ENCODE results near the gene CEP290. TPM values are rescaled to one million over a fixed set of nuclear protein-coding genes. Genes with fewer than 3 reads are reported as not detected.

Gene CEP290
- 16.3 TPM for polyA plus RNA-seq (2013, experiment 1 of 2)
- polyA plus RNA-seq (2013, experiment 2 of 2) = 17.6 TPM

DNA sequence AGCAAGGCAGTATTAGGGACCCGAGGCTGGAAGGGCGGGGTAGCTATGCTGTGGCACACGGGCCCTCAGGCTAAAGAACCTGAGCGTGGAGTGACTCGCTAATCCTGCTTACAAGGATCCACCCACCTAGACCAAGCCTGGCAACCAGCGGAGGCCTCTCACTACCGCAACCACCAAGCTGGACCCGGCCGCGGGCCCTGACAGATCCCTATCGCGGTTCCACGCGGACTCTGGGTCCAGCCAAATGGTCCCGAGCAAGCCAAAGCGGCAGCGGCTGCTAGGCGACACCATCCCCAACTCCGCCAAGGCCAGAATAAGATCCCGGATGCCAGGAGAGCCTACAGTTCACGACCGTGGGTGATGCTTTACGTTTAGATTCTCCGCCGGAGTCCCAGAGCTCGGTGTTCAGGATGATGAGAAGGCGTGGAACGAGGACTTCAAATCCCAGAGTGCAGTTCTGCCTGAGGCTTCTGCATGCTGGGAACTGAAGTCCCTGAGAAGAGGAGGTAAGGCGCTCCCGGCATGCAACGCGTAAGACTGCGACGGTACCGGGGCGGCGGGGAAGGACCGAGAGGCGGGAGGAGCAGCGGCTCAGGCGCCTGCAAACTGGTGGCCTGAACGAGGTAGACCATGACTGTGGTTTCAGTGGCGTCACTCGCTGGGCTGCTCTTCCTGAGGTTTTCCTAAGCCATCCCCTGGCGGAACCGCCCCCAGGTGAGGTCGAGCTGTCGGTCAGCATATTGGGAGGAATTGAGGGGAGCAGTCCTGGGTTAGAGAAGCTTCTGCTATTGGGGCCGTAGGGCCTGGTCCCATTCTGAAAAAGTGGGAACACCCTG, at the start of gene CEP290, which contains the start of gene TMTC3:
CEP290 (minus strand) TSS at position 315 of the 836 bp plus-strand sequence. CDS start 781 bp downstream, outside the sequence.
TMTC3 (plus strand) TSS at position 534 of the 836 bp plus-strand sequence. CDS start 6,009 bp downstream, outside the sequence.
- peak within 1 kb of the TSS; percentile 83 for H3K18ac ChIP-seq (ENCODE audit: low read length)
- no peak within 1 kb of the TSS for H2AK5ac ChIP-seq (ENCODE audit: low read depth, low read length)
- H2BK120ac ChIP-seq (ENCODE audit: low read depth, low read length) = no peak within 1 kb of the TSS
- H3K4ac ChIP-seq (ENCODE audit: low read length) = no peak within 1 kb of the TSS
- H3K36me3 ChIP-seq (replicated peaks in 1 of 2; ENCODE audit: control insufficient read depth in 2 of 2, insufficient read depth in 2 of 2, low read length in 2 of 2) = peaks cover 0 to 29% of the 10 kb centered on the region in 2 donors
- H2BK15ac ChIP-seq (ENCODE audit: low read length) = no peak within 1 kb of the TSS
- H3K4me1 ChIP-seq (ENCODE audit: control insufficient read depth in 2 of 2, insufficient read depth in 1 of 2, low read depth in 1 of 2, low read length in 2 of 2) = peaks cover 7 to 22% of the 10 kb centered on the region in 2 donors
- no peak within 1 kb of the TSS for H3K23ac ChIP-seq (ENCODE audit: low read depth, low read length, poor library complexity)
- peaks cover 3% of the 10 kb centered on the region for H3K79me1 ChIP-seq (ENCODE audit: low read depth, low read length)
- peak; percentile 97 for DNase-seq (ENCODE audit: low spot score)
- H3K4me3 ChIP-seq (ENCODE audit: low read length in 2 of 2) = peak within 1 kb of the TSS; percentile 82 to 99
- WGBS, 2 donors (ENCODE audit: extremely low coverage in 2 of 2, insufficient read length in 2 of 2, insufficient replicate concordance in 1 of 2) = no CpG with 5 or more reads among the region's 49 CpGs
- peaks cover 0 to 3% of the 10 kb centered on the region in 2 donors for H3K9me3 ChIP-seq (replicated peaks in 1 of 2; ENCODE audit: control insufficient read depth in 2 of 2, insufficient read depth in 1 of 2, low read depth in 1 of 2, low read length in 2 of 2)
- peak within 1 kb of the TSS; percentile 31 for H3K14ac ChIP-seq (ENCODE audit: low read length)
- H3K27ac ChIP-seq (replicated peaks; ENCODE audit: low read length) = peak within 1 kb of the TSS; percentile 57
- peak within 1 kb of the TSS; percentile 95 for H2AFZ ChIP-seq (ENCODE audit: low read length)
- H4K91ac ChIP-seq (ENCODE audit: low read depth, low read length, poor library complexity) = no peak within 1 kb of the TSS
- H2BK12ac ChIP-seq (ENCODE audit: low read length) = no peak within 1 kb of the TSS
- no peak within 1 kb of the TSS for H4K8ac ChIP-seq (ENCODE audit: low read depth, low read length)
- H3K9ac ChIP-seq (ENCODE audit: low read depth, low read length, poor library complexity) = peak within 1 kb of the TSS; percentile 78
- peak within 1 kb of the TSS; percentile 84 for H3K4me2 ChIP-seq (ENCODE audit: insufficient read depth, low read length, poor library complexity, severe bottlenecking)
- no peaks in the 10 kb centered on the region for H3K27me3 ChIP-seq (ENCODE audit: control insufficient read depth in 3 of 3, insufficient read depth in 3 of 3, low read depth in 1 of 3, low read length in 3 of 3)
- H2BK5ac ChIP-seq (ENCODE audit: low read length) = peak within 1 kb of the TSS; percentile 83

GRCh38 chr12:88188180-88188579, 46.3 kb upstream of the CEP290 start:
- Histone ChIP-seq H3K36me3 (replicated peaks in 1 of 2; ENCODE audit: control insufficient read depth in 2 of 2, insufficient read depth in 2 of 2, low read length in 2 of 2) (peaks cover 2 to 45% of the 10 kb centered on the region in 2 donors), H4K91ac (ENCODE audit: low read depth, low read length, poor library complexity) (no peak overlapping the region), H2BK120ac (ENCODE audit: low read depth, low read length) (no peak overlapping the region), H3K14ac (ENCODE audit: low read length) (no peak overlapping the region), H3K4me2 (ENCODE audit: insufficient read depth, low read length, poor library complexity, severe bottlenecking) (no peak overlapping the region), H3K27ac (replicated peaks; ENCODE audit: low read length) (no peak overlapping the region), H2AFZ (ENCODE audit: low read length) (no peak overlapping the region), H3K4me3 (ENCODE audit: low read length in 2 of 2) (no peak overlapping the region), H3K27me3 (ENCODE audit: control insufficient read depth in 3 of 3, insufficient read depth in 3 of 3, low read depth in 1 of 3, low read length in 3 of 3) (no peaks in the 10 kb centered on the region), H3K4ac (ENCODE audit: low read length) (no peak overlapping the region), H2BK12ac (ENCODE audit: low read length) (no peak overlapping the region), H3K79me1 (ENCODE audit: low read depth, low read length) (peaks cover 1% of the 10 kb centered on the region), H3K9me3 (replicated peaks in 1 of 2; ENCODE audit: control insufficient read depth in 2 of 2, insufficient read depth in 1 of 2, low read depth in 1 of 2, low read length in 2 of 2) (peaks cover 2 to 18% of the 10 kb centered on the region in 2 donors), H3K18ac (ENCODE audit: low read length) (no peak overlapping the region), H3K4me1 (ENCODE audit: control insufficient read depth in 2 of 2, insufficient read depth in 1 of 2, low read depth in 1 of 2, low read length in 2 of 2) (no peaks in the 10 kb centered on the region), H2BK5ac (ENCODE audit: low read length) (no peak overlapping the region), H2AK5ac (ENCODE audit: low read depth, low read length) (no peak overlapping the region), H4K8ac (ENCODE audit: low read depth, low read length) (no peak overlapping the region), H2BK15ac (ENCODE audit: low read length) (no peak overlapping the region), H3K23ac (ENCODE audit: low read depth, low read length, poor library complexity) (no peak overlapping the region), H3K9ac (ENCODE audit: low read depth, low read length, poor library complexity) (no peak overlapping the region)
- WGBS, 2 donors (ENCODE audit: extremely low coverage in 2 of 2, insufficient read length in 2 of 2, insufficient replicate concordance in 1 of 2) = no CpG with 5 or more reads among the region's 1 CpG
- no peak for DNase-seq (ENCODE audit: low spot score)

DNA sequence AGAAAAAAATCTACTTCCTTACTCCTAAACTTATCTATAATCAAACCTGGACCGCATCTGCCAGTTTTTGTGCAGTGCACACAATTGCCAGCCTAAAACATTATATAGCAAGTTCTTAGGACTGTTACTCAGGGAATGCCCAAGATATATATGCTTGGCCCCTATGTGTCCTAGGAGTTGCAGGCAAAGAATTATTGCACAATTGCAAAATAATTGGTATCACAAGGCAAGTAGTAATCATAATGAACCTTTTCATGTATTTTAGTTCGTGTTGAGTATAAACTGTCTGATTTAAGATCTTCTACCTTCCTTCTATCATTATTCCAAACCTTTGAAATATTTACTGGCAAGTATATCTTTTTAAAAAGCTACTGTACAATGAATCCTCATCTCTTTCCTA, 45.7 kb upstream of the CEP290 start:
- Histone ChIP-seq H4K8ac (ENCODE audit: low read depth, low read length) (no peak overlapping the region), H3K36me3 (replicated peaks in 1 of 2; ENCODE audit: control insufficient read depth in 2 of 2, insufficient read depth in 2 of 2, low read length in 2 of 2) (peaks cover 2 to 42% of the 10 kb centered on the region in 2 donors), H3K4me2 (ENCODE audit: insufficient read depth, low read length, poor library complexity, severe bottlenecking) (no peak overlapping the region), H3K14ac (ENCODE audit: low read length) (no peak overlapping the region), H3K4me3 (ENCODE audit: low read length in 2 of 2) (no peak overlapping the region), H3K23ac (ENCODE audit: low read depth, low read length, poor library complexity) (no peak overlapping the region), H2AFZ (ENCODE audit: low read length) (no peak overlapping the region), H2AK5ac (ENCODE audit: low read depth, low read length) (no peak overlapping the region), H3K9ac (ENCODE audit: low read depth, low read length, poor library complexity) (no peak overlapping the region), H3K79me1 (ENCODE audit: low read depth, low read length) (peaks cover 2% of the 10 kb centered on the region), H3K9me3 (replicated peaks in 1 of 2; ENCODE audit: control insufficient read depth in 2 of 2, insufficient read depth in 1 of 2, low read depth in 1 of 2, low read length in 2 of 2) (peaks cover 2 to 18% of the 10 kb centered on the region in 2 donors), H3K4ac (ENCODE audit: low read length) (no peak overlapping the region), H3K27me3 (ENCODE audit: control insufficient read depth in 3 of 3, insufficient read depth in 3 of 3, low read depth in 1 of 3, low read length in 3 of 3) (no peaks in the 10 kb centered on the region), H2BK5ac (ENCODE audit: low read length) (no peak overlapping the region), H3K27ac (replicated peaks; ENCODE audit: low read length) (no peak overlapping the region), H2BK15ac (ENCODE audit: low read length) (no peak overlapping the region), H3K4me1 (ENCODE audit: control insufficient read depth in 2 of 2, insufficient read depth in 1 of 2, low read depth in 1 of 2, low read length in 2 of 2) (no peaks in the 10 kb centered on the region), H4K91ac (ENCODE audit: low read depth, low read length, poor library complexity) (no peak overlapping the region), H2BK12ac (ENCODE audit: low read length) (no peak overlapping the region), H2BK120ac (ENCODE audit: low read depth, low read length) (no peak overlapping the region), H3K18ac (ENCODE audit: low read length) (no peak overlapping the region)
- WGBS, 2 donors (ENCODE audit: extremely low coverage in 2 of 2, insufficient read length in 2 of 2, insufficient replicate concordance in 1 of 2) = no CpG with 5 or more reads among the region's 2 CpGs
- no peak for DNase-seq (ENCODE audit: low spot score)

DNA sequence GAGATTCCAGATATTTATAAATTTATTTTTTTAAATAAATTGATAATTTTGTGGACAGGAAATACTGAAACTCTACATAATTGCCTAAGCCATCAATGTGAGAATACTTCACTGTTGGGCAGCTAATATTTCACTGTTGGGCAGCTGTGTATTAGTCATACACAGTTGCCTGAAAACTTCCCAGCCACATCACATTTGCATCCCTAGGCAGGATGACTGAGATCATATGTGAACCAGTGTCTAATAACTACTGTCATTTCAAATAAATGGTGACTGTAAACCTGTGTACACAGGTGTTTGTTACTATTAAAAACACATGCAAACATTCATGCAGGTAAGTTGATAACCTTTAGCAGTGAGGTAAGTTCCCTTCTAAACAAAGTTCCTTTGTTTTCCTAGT, 44.1 kb upstream of the CEP290 start:
- Histone ChIP-seq H2BK12ac (ENCODE audit: low read length) (no peak overlapping the region), H3K9me3 (replicated peaks in 1 of 2; ENCODE audit: control insufficient read depth in 2 of 2, insufficient read depth in 1 of 2, low read depth in 1 of 2, low read length in 2 of 2) (peaks cover 2 to 18% of the 10 kb centered on the region in 2 donors), H3K4me1 (ENCODE audit: control insufficient read depth in 2 of 2, insufficient read depth in 1 of 2, low read depth in 1 of 2, low read length in 2 of 2) (no peaks in the 10 kb centered on the region), H2BK15ac (ENCODE audit: low read length) (no peak overlapping the region), H3K27me3 (ENCODE audit: control insufficient read depth in 3 of 3, insufficient read depth in 3 of 3, low read depth in 1 of 3, low read length in 3 of 3) (no peaks in the 10 kb centered on the region), H4K91ac (ENCODE audit: low read depth, low read length, poor library complexity) (no peak overlapping the region), H3K14ac (ENCODE audit: low read length) (no peak overlapping the region), H4K8ac (ENCODE audit: low read depth, low read length) (no peak overlapping the region), H2AK5ac (ENCODE audit: low read depth, low read length) (no peak overlapping the region), H2AFZ (ENCODE audit: low read length) (no peak overlapping the region), H3K9ac (ENCODE audit: low read depth, low read length, poor library complexity) (no peak overlapping the region), H3K4ac (ENCODE audit: low read length) (no peak overlapping the region), H3K79me1 (ENCODE audit: low read depth, low read length) (peaks cover 2% of the 10 kb centered on the region), H3K4me3 (ENCODE audit: low read length in 2 of 2) (no peak overlapping the region), H3K18ac (ENCODE audit: low read length) (no peak overlapping the region), H3K36me3 (replicated peaks in 1 of 2; ENCODE audit: control insufficient read depth in 2 of 2, insufficient read depth in 2 of 2, low read length in 2 of 2) (peaks cover 4 to 37% of the 10 kb centered on the region in 2 donors), H3K27ac (replicated peaks; ENCODE audit: low read length) (no peak overlapping the region), H2BK120ac (ENCODE audit: low read depth, low read length) (no peak overlapping the region), H3K4me2 (ENCODE audit: insufficient read depth, low read length, poor library complexity, severe bottlenecking) (no peak overlapping the region), H3K23ac (ENCODE audit: low read depth, low read length, poor library complexity) (no peak overlapping the region), H2BK5ac (ENCODE audit: low read length) (no peak overlapping the region)
- no peak for DNase-seq (ENCODE audit: low spot score)

Measured in neuronal stem cell (in vitro differentiated cells).